Measurements from ENCODE around the gene PON3. TPM values are rescaled to one million over a fixed set of nuclear protein-coding genes. Genes with fewer than 3 reads are reported as not detected.

PON3 gene
- total RNA-seq, 1 donor from 2014 or later, result not detected

DNA sequence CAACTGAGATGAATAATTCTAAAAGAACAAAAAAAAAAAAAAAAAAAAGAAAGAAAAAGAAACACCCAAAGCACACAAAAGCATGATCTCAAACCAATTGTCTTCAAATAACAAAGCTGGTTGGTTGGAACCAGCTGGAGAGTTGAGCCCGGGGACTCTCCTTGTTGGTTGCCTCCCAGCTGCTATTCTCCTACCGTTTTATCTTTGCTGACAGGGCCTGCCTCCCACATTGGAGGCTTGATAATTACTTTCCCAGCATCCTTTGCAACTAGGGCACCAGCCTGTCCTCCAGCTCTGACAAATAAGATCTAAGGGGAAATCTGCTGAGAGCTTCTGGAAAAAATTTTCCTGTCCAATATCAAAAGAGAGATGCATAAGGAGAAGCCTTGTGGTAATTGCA lies 78.6 kb downstream of the PON3 start:
- Histone ChIP-seq H2AFZ (ENCODE audit: low read depth, low read length) (no peak overlapping the region), H4K20me1 (ENCODE audit: insufficient read depth, low read length) (no peaks in the 10 kb centered on the region), H3K9ac (ENCODE audit: low read length) (no peak overlapping the region), H3K79me2 (ENCODE audit: insufficient read depth, low read length) (no peaks in the 10 kb centered on the region), H3K4me1 (ENCODE audit: insufficient read depth, low read length) (no peaks in the 10 kb centered on the region), H3K9me3 (ENCODE audit: insufficient read depth, low read depth, low read length) (no peaks in the 10 kb centered on the region), H3K4me3 (ENCODE audit: insufficient read depth, low read depth, low read length) (no peak overlapping the region), H3K27ac (ENCODE audit: low read depth, low read length) (no peak overlapping the region), H3K27me3 (ENCODE audit: insufficient read depth, low read length) (no peaks in the 10 kb centered on the region), H3K36me3 (ENCODE audit: insufficient read depth, low read length) (no peaks in the 10 kb centered on the region), H3K4me2 (ENCODE audit: low read length) (no peak overlapping the region)
- no peak for DNase-seq (ENCODE audit: low read depth)
- no peaks in the 10 kb centered on the region for H3K9me3 Mint-ChIP-seq (ENCODE audit: unreplicated experiment)
- no peak for TF ChIP-seq EZH2 (IDR thresholded peaks at IDR 0.05; ENCODE audit: insufficient read depth, low read length)
- TF ChIP-seq, protein P1, sequence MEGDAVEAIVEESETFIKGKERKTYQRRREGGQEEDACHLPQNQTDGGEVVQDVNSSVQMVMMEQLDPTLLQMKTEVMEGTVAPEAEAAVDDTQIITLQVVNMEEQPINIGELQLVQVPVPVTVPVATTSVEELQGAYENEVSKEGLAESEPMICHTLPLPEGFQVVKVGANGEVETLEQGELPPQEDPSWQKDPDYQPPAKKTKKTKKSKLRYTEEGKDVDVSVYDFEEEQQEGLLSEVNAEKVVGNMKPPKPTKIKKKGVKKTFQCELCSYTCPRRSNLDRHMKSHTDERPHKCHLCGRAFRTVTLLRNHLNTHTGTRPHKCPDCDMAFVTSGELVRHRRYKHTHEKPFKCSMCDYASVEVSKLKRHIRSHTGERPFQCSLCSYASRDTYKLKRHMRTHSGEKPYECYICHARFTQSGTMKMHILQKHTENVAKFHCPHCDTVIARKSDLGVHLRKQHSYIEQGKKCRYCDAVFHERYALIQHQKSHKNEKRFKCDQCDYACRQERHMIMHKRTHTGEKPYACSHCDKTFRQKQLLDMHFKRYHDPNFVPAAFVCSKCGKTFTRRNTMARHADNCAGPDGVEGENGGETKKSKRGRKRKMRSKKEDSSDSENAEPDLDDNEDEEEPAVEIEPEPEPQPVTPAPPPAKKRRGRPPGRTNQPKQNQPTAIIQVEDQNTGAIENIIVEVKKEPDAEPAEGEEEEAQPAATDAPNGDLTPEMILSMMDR (IDR thresholded peaks at IDR 0.05; ENCODE audit: insufficient read depth, low read depth, low read length), result no peak
- H3K36me3 Mint-ChIP-seq (ENCODE audit: low read depth, unreplicated experiment), result peaks cover 1% of the 10 kb centered on the region
- no peak overlapping the region for H3K27ac Mint-ChIP-seq (ENCODE audit: unreplicated experiment)
- H3K27me3 Mint-ChIP-seq (ENCODE audit: low read depth, unreplicated experiment), result peaks cover 1% of the 10 kb centered on the region
- FAIRE-seq, result no peak
- peaks cover 19% of the 10 kb centered on the region for H3K4me1 Mint-ChIP-seq (ENCODE audit: low read depth, unreplicated experiment)
- H3K4me3 Mint-ChIP-seq (ENCODE audit: unreplicated experiment), result no peak overlapping the region

DNA sequence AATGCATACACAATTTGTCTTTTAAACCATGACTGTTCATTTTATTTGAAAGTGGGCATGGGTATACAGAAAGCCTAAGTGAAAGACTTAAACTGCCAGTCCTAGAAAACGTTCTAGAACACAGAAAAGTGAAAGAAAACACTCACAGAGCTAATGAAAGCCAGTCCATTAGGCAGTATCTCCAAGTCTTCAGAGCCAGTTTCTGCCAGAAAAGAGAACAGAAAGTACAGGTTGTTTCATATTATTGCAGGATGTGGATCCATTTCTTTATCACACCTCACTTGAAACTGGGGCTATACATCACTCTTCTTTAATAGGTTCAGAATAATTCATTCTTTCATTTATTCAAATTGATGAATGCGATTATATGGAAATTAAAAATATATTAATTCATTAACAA lies 79.6 kb downstream of the PON3 start:
- Histone ChIP-seq H3K4me1 (ENCODE audit: insufficient read depth, low read length) (no peaks in the 10 kb centered on the region), H3K36me3 (ENCODE audit: insufficient read depth, low read length) (no peaks in the 10 kb centered on the region), H2AFZ (ENCODE audit: low read depth, low read length) (no peak overlapping the region), H3K9me3 (ENCODE audit: insufficient read depth, low read depth, low read length) (no peaks in the 10 kb centered on the region), H3K27me3 (ENCODE audit: insufficient read depth, low read length) (no peaks in the 10 kb centered on the region), H3K79me2 (ENCODE audit: insufficient read depth, low read length) (no peaks in the 10 kb centered on the region), H3K4me3 (ENCODE audit: insufficient read depth, low read depth, low read length) (no peak overlapping the region), H3K27ac (ENCODE audit: low read depth, low read length) (no peak overlapping the region), H3K9ac (ENCODE audit: low read length) (no peak overlapping the region), H3K4me2 (ENCODE audit: low read length) (no peak overlapping the region), H4K20me1 (ENCODE audit: insufficient read depth, low read length) (no peaks in the 10 kb centered on the region)
- Mint-ChIP-seq H3K27ac (ENCODE audit: unreplicated experiment) (no peak overlapping the region), H3K4me3 (ENCODE audit: unreplicated experiment) (no peak overlapping the region), H3K27me3 (ENCODE audit: low read depth, unreplicated experiment) (peaks cover 1% of the 10 kb centered on the region), H3K36me3 (ENCODE audit: low read depth, unreplicated experiment) (peaks cover 1% of the 10 kb centered on the region), H3K9me3 (ENCODE audit: unreplicated experiment) (no peaks in the 10 kb centered on the region), H3K4me1 (ENCODE audit: low read depth, unreplicated experiment) (peaks cover 16% of the 10 kb centered on the region)
- no peak for FAIRE-seq
- TF ChIP-seq, protein P1 (IDR thresholded peaks at IDR 0.05; ENCODE audit: insufficient read depth, low read depth, low read length), result no peak
- TF ChIP-seq EZH2 (IDR thresholded peaks at IDR 0.05; ENCODE audit: insufficient read depth, low read length), result no peak
- no peak for DNase-seq (ENCODE audit: low read depth)

DNA sequence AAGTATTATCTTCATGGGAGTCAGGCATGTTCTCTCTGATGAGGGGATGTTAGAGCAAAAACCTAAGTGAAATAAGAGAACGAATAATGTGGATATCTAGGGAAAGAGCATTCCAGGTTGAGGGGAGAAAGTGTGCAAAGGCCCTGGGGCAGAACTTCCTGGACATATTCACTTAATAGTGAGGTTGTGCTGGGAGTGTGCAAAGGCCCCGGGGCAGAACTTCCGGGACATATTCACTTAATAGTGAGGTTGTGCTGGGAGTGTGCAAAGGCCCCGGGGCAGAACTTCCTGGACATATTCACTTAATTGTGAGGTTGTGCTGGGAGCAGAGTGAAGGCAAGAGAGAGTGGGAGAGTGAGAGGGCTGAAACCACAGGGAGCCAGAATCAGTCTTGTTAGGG lies 83.6 kb downstream of the PON3 start:
- H3K9ac ChIP-seq (ENCODE audit: low read length), result no peak overlapping the region
- Mint-ChIP-seq H3K36me3 (ENCODE audit: low read depth, unreplicated experiment) (peaks cover 1% of the 10 kb centered on the region), H3K4me3 (ENCODE audit: unreplicated experiment) (no peak overlapping the region), H3K27me3 (ENCODE audit: low read depth, unreplicated experiment) (no peaks in the 10 kb centered on the region), H3K27ac (ENCODE audit: unreplicated experiment) (peak overlapping the region; percentile 2), H3K4me1 (ENCODE audit: low read depth, unreplicated experiment) (peaks cover 8% of the 10 kb centered on the region), H3K9me3 (ENCODE audit: unreplicated experiment) (no peaks in the 10 kb centered on the region)
- FAIRE-seq (no peak), DNase-seq (ENCODE audit: low read depth) (no peak)
- H3K27ac ChIP-seq (ENCODE audit: low read depth, low read length), result no peak overlapping the region
- H3K4me3 ChIP-seq (ENCODE audit: insufficient read depth, low read depth, low read length), result no peak overlapping the region
- no peak overlapping the region for H3K4me2 ChIP-seq (ENCODE audit: low read length)
- H3K79me2 ChIP-seq (ENCODE audit: insufficient read depth, low read length), result no peaks in the 10 kb centered on the region
- H2AFZ ChIP-seq (ENCODE audit: low read depth, low read length), result no peak overlapping the region
- TF ChIP-seq EZH2 (IDR thresholded peaks at IDR 0.05; ENCODE audit: insufficient read depth, low read length), result no peak
- TF ChIP-seq, protein P1 (IDR thresholded peaks at IDR 0.05; ENCODE audit: insufficient read depth, low read depth, low read length), result no peak
- no peaks in the 10 kb centered on the region for H3K27me3 ChIP-seq (ENCODE audit: insufficient read depth, low read length)
- no peaks in the 10 kb centered on the region for H4K20me1 ChIP-seq (ENCODE audit: insufficient read depth, low read length)
- no peaks in the 10 kb centered on the region for H3K36me3 ChIP-seq (ENCODE audit: insufficient read depth, low read length)
- no peaks in the 10 kb centered on the region for H3K9me3 ChIP-seq (ENCODE audit: insufficient read depth, low read depth, low read length)
- no peaks in the 10 kb centered on the region for H3K4me1 ChIP-seq (ENCODE audit: insufficient read depth, low read length)
